A673 (cell line): Measurements from ENCODE around the gene SPATA32. TPM values are rescaled to one million over a fixed set of nuclear protein-coding genes. Genes with fewer than 3 reads are reported as not detected.

Source experiments
- Bru-seq: library from RNA; stranded (reverse); fragments of 400-500 nt; gene quantifications from one replicate; lab custom pipeline; 2021; lab: Mats Ljungman, UMichigan
- BruChase-seq, 2 experiments: library from RNA; stranded (reverse); fragments of 400-500 nt; gene quantifications; one replicate each; lab custom pipeline; 2021; lab: Mats Ljungman, UMichigan
- BruUV-seq: library from RNA; stranded (reverse); fragments of 400-500 nt; replicated peaks from 2 replicates; lab custom pipeline; 2021; lab: Mats Ljungman, UMichigan
- CTCF ChIA-PET: fragments of 300-600 bp; sonication (Branson Sonifier 250); formaldehyde crosslinking; loops from one replicate; lab custom pipeline; 2022; ENCODE audit warnings: antibody characterized with exemption; lab: Charles Lee
- POLR2A ChIA-PET: fragments of 300-600 bp; sonication (Branson Sonifier 250); formaldehyde crosslinking; loops from one replicate; lab custom pipeline; 2022; ENCODE audit warnings: antibody characterized with exemption; ENCODE audit not compliant: low non-redundant PET; lab: Charles Lee
- DNase-seq: peaks from one replicate; pipeline ENCODE4 v3.0.0-alpha.2; 2015; ENCODE audit warnings: low spot score
- H3K27ac ChIP-seq: fragments of 200-600 bp; sonication (generic); 2 replicates; pipeline ENCODE4 v1.5.1; 2016; ENCODE audit warnings: mixed run types, low read depth, mild to moderate bottlenecking, mixed read lengths, antibody characterized with exemption, low read length; ENCODE audit not compliant: poor library complexity, severe bottlenecking
- H3K27me3 ChIP-seq: fragments of 200-600 bp; sonication (generic); replicated peaks from 2 replicates; pipeline ENCODE4 v1.6.1; 2017; ENCODE audit warnings: mixed run types, low read depth, mild to moderate bottlenecking, mixed read lengths, antibody characterized with exemption, low read length; ENCODE audit not compliant: insufficient read depth, poor library complexity
- H3K36me3 ChIP-seq: fragments of 200-600 bp; sonication (generic); 2 replicates; pipeline ENCODE4 v1.6.1; 2016; ENCODE audit warnings: mixed run types, mild to moderate bottlenecking, mixed read lengths, antibody characterized with exemption, low read length; ENCODE audit not compliant: insufficient read depth, poor library complexity, severe bottlenecking
- H3K4me1 ChIP-seq: fragments of 200-600 bp; sonication (generic); 2 replicates; pipeline ENCODE4 v1.6.1; 2017; ENCODE audit warnings: mixed run types, mild to moderate bottlenecking, mixed read lengths, antibody characterized with exemption, low read length; ENCODE audit not compliant: insufficient read depth, poor library complexity, severe bottlenecking
- H3K4me3 ChIP-seq: fragments of 200-600 bp; sonication (generic); 2 replicates; pipeline ENCODE4 v1.5.1; 2016; ENCODE audit warnings: low read depth, mixed run types, mild to moderate bottlenecking, mixed read lengths, low read length; ENCODE audit not compliant: poor library complexity, severe bottlenecking
- H3K9me3 ChIP-seq: fragments of 200-600 bp; sonication (generic); 2 replicates; pipeline ENCODE4 v1.6.1; 2016; ENCODE audit warnings: mixed run types, low read depth, mild to moderate bottlenecking, mixed read lengths, antibody characterized with exemption, low read length; ENCODE audit not compliant: poor library complexity, severe bottlenecking
- EZH2 ChIP-seq: fragments of 200-600 bp; sonication (generic); IDR thresholded peaks from 2 replicates; pipeline ENCODE4 v1.6.1; 2017; ENCODE audit warnings: borderline replicate concordance, low read depth, mild to moderate bottlenecking, mixed read lengths, antibody characterized with exemption, low read length; ENCODE audit not compliant: poor library complexity, severe bottlenecking
- intact Hi-C: fragments of 100-400 bp; cut with micrococcal nuclease; formaldehyde crosslinking; loops from one replicate; pipeline ENCODE4 v1.10.0; 2022; ENCODE audit not compliant: unreplicated experiment
- long read RNA-seq: library from polyadenylated mRNA; stranded (forward); transcript quantifications from one replicate; pipeline ENCODE4 v2.0.0, GENCODE V29; 2022
- total RNA-seq: library from RNA; stranded (reverse); gene quantifications from 2 replicates; pipeline ENCODE4 v1.2.3, GENCODE V29; 2021
- TF ChIP-seq, protein P1 (sequence below): fragments of 300-800, 200-600 bp; sonication (generic); conservative IDR thresholded peaks from 2 replicates; pipeline ENCODE4 v1.5.1; 2017; ENCODE audit warnings: low read depth, mild to moderate bottlenecking, antibody characterized with exemption, low read length, moderate library complexity, mixed read lengths

Gene SPATA32, protein sequence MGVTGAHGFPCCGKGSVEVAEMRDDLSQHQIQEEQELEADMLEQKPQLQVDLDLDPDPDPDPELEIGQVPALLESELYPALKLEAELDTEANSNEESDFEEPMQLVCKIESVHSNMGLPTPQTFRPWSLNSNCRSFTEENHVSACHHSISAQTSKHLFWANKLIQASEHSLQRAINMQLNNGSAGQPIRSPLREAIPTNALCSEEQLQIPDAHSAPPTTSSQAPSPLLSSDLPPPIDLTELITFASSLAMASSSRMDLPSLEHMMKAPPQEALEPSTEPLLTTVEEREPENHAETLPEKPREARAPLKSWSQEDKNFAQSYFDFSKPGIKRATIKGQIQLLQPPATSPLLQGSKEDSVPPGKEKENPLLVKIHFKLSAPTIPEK
- total RNA-seq (0.22 TPM in 1 of 2 replicates, not detected in the other), Bru-seq, nascent RNA (percentile 9 among the genes with signal in this experiment), BruChase-seq, experiment 1, labeled RNA remaining after a 2-hour chase (not detected), BruChase-seq, experiment 2, labeled RNA remaining after a 6-hour chase (percentile 13 among the genes with signal in this experiment)
- long read RNA-seq, result 0 reads

DNA sequence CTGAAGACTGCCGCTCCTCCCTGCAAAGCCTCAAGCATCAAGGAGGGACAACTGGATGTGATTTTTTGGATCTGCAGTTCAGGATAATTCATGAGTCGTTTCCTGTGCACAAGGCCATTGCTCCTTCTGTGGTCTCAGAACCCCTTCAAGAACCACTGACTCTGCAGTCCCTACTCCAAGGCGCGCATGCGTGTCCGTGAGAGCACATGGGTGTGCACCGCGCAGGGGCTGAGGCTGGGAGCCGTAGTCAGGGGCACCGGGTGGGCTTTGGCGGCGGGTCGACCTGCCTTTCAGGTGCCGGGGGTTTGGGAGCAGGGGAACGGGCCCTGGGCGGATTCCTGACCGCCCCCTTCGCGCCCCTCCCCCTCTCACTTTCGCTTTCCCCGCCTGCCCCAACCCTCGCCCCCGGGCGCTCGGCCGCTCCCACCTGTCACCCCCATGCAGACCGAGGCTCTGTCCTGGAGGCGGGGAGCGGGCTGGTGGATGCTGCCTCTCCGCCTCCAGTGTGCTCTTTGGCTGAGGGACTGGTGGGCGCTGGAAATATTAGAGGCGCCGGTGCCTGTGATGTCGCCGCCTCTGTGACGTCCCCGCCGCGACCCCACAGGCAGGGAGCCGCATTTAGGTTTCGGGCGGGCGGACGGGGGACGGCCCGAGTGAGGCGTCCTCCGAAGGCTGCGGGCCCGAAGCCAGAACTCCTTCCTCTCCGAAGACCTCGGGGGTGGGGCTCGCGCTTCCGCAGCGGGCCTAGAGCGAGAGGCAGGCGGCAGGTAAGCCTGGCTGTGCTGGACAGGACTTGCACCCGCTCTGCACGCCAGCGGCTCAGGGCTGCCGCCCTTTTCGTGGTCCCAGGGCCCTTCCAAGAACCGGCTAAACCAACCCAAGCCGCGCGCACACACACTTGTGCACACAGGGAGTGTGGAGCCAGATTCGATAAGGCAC is at the start of gene SPATA32:
Gene SPATA32 (minus strand): TSS at position 518 of the 939 bp plus-strand sequence. CDS start 78 bp downstream, at position 440.
- intact Hi-C loops, result no loop called here
- H3K27ac ChIP-seq, result no peak within 1 kb of the TSS
- CTCF ChIA-PET, result no interaction called here
- TF ChIP-seq EZH2, result no peak
- TF ChIP-seq, protein P1, sequence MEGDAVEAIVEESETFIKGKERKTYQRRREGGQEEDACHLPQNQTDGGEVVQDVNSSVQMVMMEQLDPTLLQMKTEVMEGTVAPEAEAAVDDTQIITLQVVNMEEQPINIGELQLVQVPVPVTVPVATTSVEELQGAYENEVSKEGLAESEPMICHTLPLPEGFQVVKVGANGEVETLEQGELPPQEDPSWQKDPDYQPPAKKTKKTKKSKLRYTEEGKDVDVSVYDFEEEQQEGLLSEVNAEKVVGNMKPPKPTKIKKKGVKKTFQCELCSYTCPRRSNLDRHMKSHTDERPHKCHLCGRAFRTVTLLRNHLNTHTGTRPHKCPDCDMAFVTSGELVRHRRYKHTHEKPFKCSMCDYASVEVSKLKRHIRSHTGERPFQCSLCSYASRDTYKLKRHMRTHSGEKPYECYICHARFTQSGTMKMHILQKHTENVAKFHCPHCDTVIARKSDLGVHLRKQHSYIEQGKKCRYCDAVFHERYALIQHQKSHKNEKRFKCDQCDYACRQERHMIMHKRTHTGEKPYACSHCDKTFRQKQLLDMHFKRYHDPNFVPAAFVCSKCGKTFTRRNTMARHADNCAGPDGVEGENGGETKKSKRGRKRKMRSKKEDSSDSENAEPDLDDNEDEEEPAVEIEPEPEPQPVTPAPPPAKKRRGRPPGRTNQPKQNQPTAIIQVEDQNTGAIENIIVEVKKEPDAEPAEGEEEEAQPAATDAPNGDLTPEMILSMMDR, result no peak
- H3K9me3 ChIP-seq, result no peaks in the 10 kb centered on the region
- H3K27me3 ChIP-seq, result no peaks in the 10 kb centered on the region
- POLR2A ChIA-PET, result no interaction called here
- peak within 1 kb of the TSS; percentile 43 for H3K4me3 ChIP-seq
- H3K36me3 ChIP-seq, result no peaks in the 10 kb centered on the region
- no peaks in the 10 kb centered on the region for H3K4me1 ChIP-seq
- DNase-seq, result peak; percentile 18
- BruUV-seq, result no TSS peak

DNA sequence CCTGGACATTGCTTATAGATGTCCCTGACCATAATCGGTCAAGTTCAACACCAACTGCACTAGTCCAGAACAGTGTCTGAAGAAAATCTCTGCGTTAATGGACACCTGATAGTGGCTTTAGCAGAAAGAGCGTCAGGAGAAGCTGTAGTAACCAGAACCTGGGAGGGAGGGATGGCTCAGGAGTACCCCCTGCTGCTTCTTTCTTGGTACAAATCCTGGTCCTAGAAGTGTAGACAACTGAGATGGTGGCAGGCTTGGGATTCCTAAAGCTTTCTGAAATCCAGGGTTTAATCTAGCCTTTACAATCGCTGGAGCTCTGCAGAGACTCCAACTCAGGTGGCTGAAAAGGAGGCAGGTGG is 49.5 kb upstream of the SPATA32 start:
- DNase-seq, result no peak
- POLR2A ChIA-PET, result no interaction called here
- Histone ChIP-seq H3K36me3 (no peaks in the 10 kb centered on the region), H3K27ac (no peak overlapping the region), H3K9me3 (no peaks in the 10 kb centered on the region), H3K27me3 (no peaks in the 10 kb centered on the region), H3K4me1 (peaks cover 5% of the 10 kb centered on the region), H3K4me3 (no peak overlapping the region)
- TF ChIP-seq, protein P1, result no peak
- TF ChIP-seq EZH2, result no peak
- no TSS peak for BruUV-seq
- CTCF ChIA-PET, result no interaction called here
- intact Hi-C loops, result loop anchor here (10.0 kb wide), 1 partner anchor 63 kb away; no protein-coding TSS in a partner anchor
